Lower leg skin (tissue), 3 donors: ENCODE measurements around the gene EPHB4.

Experiments used
- CTCF ChIP-seq, 3 donors: fragments of 450-650 bp; IDR thresholded peaks; one replicate each; pipeline ENCODE4 v1.5.1; 2016; ENCODE audit warnings: antibody characterized with exemption in 3 of 3, mild to moderate bottlenecking in 3 of 3, moderate library complexity in 2 of 3
- POLR2A ChIP-seq, 2 donors: fragments of 450-650 bp; IDR thresholded peaks; one replicate each; pipeline ENCODE4 v1.6.1; 2016 to 2017; ENCODE audit warnings: antibody characterized with exemption in 2 of 2, mild to moderate bottlenecking in 1 of 2, moderate library complexity in 1 of 2

GRCh38 chr7:100827330-100828226 is at the start of gene EPHB4:
- TF ChIP-seq CTCF (IDR thresholded peaks at IDR 0.05), result no peak
- no peak for TF ChIP-seq POLR2A (IDR thresholded peaks at IDR 0.05)
